ENCODE results near the gene ATP8A2. TPM values are rescaled to one million over a fixed set of nuclear protein-coding genes. Genes with fewer than 3 reads are reported as not detected.

ATP8A2 gene
- total and polyA plus RNA-seq, 2 of the 8 experiments (the other 6 are each of a cell fraction or from before 2014, with no cell fraction given), result 2.4 to 8.3 TPM

DNA sequence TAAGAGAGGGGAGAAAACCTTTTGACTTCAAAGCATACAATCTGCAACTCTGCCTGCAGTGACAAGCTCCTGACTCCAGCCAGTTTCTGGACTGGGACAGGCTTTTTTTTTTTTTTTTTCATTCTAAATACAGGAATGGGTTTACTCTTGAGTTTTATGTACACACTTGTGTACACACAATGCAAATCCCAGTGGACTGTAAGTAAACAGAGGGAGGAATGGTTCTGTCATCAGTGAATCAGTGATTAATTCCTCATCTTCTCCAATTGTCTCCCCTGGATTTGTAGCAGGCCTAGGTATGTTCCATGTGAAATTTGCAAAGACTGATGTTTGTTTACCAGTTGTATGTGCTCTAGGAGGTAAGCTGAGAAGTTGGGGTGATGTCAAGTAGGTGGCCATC lies 495.3 kb downstream of the ATP8A2 start (continued):
- TF ChIP-seq, protein P1, sequence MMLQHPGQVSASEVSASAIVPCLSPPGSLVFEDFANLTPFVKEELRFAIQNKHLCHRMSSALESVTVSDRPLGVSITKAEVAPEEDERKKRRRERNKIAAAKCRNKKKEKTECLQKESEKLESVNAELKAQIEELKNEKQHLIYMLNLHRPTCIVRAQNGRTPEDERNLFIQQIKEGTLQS (IDR thresholded peaks at IDR 0.05; ENCODE audit: insufficient read depth, low read depth, low read length), result no peak
- TF ChIP-seq GABPA (IDR thresholded peaks at IDR 0.05; ENCODE audit: borderline replicate concordance, insufficient read depth, low read length), result no peak
- TF ChIP-seq RFX5 (IDR thresholded peaks at IDR 0.05; ENCODE audit: borderline replicate concordance, low read depth, low read length), result no peak
- TF ChIP-seq SP4 (IDR thresholded peaks at IDR 0.05; ENCODE audit: low read length), result no peak
- TF ChIP-seq SUZ12 (IDR thresholded peaks at IDR 0.05; ENCODE audit: low read length), result no peak
- no peak for TF ChIP-seq CTBP2 (IDR thresholded peaks at IDR 0.05; ENCODE audit: borderline replicate concordance, insufficient read depth, insufficient read length, low read length)

Measured in H1 (cell line).